Coronary artery (tissue), 2 donors: ENCODE data around the gene CST3.

Source experiments
- DNase-seq: peaks from one replicate; pipeline ENCODE4 v3.0.0-alpha.2; 2017; ENCODE audit warnings: low spot score
- H3K27ac ChIP-seq, 2 donors: fragments of 200-600 bp; sonication (generic); one replicate each; pipeline ENCODE4 v1.5.1; 2016 to 2019
- H3K4me3 ChIP-seq: fragments of 200-600 bp; sonication (generic); 2 replicates; pipeline ENCODE4 v1.5.1; 2016; ENCODE audit warnings: mild to moderate bottlenecking, moderate library complexity
- TF ChIP-seq, protein P1 (sequence below): fragments of 200-600 bp; sonication (generic); IDR thresholded peaks from one replicate; pipeline ENCODE4 v1.5.1; 2019; ENCODE audit warnings: antibody characterized with exemption

CST3 gene

GRCh38 chr20:23585449-23585807 is 52.3 kb downstream of the CST3 start:
- no peak for DNase-seq
- H3K4me3 ChIP-seq: no peak overlapping the region
- TF ChIP-seq, protein P1, sequence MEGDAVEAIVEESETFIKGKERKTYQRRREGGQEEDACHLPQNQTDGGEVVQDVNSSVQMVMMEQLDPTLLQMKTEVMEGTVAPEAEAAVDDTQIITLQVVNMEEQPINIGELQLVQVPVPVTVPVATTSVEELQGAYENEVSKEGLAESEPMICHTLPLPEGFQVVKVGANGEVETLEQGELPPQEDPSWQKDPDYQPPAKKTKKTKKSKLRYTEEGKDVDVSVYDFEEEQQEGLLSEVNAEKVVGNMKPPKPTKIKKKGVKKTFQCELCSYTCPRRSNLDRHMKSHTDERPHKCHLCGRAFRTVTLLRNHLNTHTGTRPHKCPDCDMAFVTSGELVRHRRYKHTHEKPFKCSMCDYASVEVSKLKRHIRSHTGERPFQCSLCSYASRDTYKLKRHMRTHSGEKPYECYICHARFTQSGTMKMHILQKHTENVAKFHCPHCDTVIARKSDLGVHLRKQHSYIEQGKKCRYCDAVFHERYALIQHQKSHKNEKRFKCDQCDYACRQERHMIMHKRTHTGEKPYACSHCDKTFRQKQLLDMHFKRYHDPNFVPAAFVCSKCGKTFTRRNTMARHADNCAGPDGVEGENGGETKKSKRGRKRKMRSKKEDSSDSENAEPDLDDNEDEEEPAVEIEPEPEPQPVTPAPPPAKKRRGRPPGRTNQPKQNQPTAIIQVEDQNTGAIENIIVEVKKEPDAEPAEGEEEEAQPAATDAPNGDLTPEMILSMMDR: no peak

DNA sequence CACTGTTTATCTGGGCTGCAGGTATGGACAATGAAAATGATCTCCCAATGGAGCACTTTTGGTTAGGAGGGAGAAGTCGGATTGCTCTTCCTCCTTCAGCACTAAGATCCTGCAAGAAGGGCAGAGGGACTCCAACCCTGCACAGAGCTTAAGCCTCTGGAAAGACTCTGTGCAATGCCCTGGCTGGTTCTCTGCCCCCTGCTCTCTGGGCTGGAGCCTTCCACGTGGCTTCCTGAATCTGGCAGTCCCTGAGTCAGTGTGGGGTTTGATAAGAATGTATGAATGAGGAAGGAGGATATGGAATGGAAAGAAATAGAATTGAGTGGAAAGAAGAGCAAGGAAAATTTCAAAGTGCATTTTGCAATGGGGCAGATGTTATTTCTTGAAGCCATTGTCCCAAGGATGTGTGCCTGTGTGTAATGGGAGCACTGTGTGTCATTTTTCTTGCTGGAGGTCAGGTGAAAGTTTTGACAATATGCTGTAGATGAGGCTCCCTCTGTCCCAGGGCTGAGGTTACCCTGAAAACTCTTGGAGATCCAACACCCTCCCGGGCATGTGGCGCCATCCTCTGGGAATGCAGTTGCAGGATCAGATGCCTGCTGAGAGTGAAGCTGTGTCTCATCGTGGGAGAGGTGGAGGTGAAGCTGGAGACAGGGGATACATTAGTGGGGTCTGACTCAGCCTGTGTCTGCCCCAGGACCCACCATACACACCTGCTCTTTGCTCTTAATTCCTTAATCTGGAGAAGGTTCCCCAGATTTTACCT is 53.1 kb downstream of the CST3 start:
- Histone ChIP-seq H3K27ac (no peak overlapping the region), H3K4me3 (no peak overlapping the region)
- no peak for DNase-seq
- TF ChIP-seq, protein P1: no peak

More at GRCh38 chr20:23585449-23585807, 52.3 kb downstream of the CST3 start:
- H3K27ac ChIP-seq: no peak overlapping the region
